GM18870 (cell line): ENCODE results near the gene UROC1.

Experiments
- ATAC-seq: cut with Tn5 transposase; IDR thresholded peaks from one replicate; pipeline ENCODE4 v1.9.1; 2021; ENCODE audit warnings: moderate library complexity; ENCODE audit not compliant: unreplicated experiment

Gene UROC1

GRCh38 chr3:126497956-126498355 lies 19.6 kb downstream of the UROC1 start:
- ATAC-seq: no peak

GRCh38 chr3:126496894-126497850 lies 20.4 kb downstream of the UROC1 start:
- no peak for ATAC-seq

- ATAC-seq: no peak
Measured at GRCh38 chr3:126495786-126496185, 21.8 kb downstream of the UROC1 start.

- ATAC-seq: no peak
Measured at GRCh38 chr3:126494970-126495230, 22.7 kb downstream of the UROC1 start.

- no peak for ATAC-seq
Measured at GRCh38 chr3:126494204-126494969, 23.2 kb downstream of the UROC1 start.

- no peak for ATAC-seq
Measured at GRCh38 chr3:126493739-126494138, 23.8 kb downstream of the UROC1 start.

GRCh38 chr3:126493051-126493450 lies 24.5 kb downstream of the UROC1 start:
- no peak for ATAC-seq

GRCh38 chr3:126491221-126492013 lies 26.2 kb downstream of the UROC1 start:
- ATAC-seq: no peak

- no peak for ATAC-seq
Measured at GRCh38 chr3:126490619-126491018, 27.0 kb downstream of the UROC1 start.

GRCh38 chr3:126488886-126489569 lies 28.5 kb downstream of the UROC1 start:
- no peak for ATAC-seq

GRCh38 chr3:126488185-126488584 lies 29.4 kb downstream of the UROC1 start:
- ATAC-seq: no peak

GRCh38 chr3:126487151-126487771 lies 30.3 kb downstream of the UROC1 start:
- ATAC-seq: no peak

- no peak for ATAC-seq
Measured at GRCh38 chr3:126486360-126486847, 31.2 kb downstream of the UROC1 start.

- ATAC-seq: no peak
Measured at GRCh38 chr3:126485956-126486355, 31.6 kb downstream of the UROC1 start.

- no peak for ATAC-seq
Measured at GRCh38 chr3:126485176-126485897, 32.2 kb downstream of the UROC1 start.

- ATAC-seq: no peak
Measured at GRCh38 chr3:126484662-126485061, 32.9 kb downstream of the UROC1 start.

GRCh38 chr3:126484148-126484547 lies 33.4 kb downstream of the UROC1 start:
- no peak for ATAC-seq

- no peak for ATAC-seq
Measured at GRCh38 chr3:126483321-126483761, 34.2 kb downstream of the UROC1 start.

- no peak for ATAC-seq
Measured at GRCh38 chr3:126482503-126483255, 34.9 kb downstream of the UROC1 start.
